ENCODE results near the gene TTC34. TPM values are rescaled to one million over a fixed set of nuclear protein-coding genes. Genes with fewer than 3 reads are reported as not detected.

Gene TTC34
- total RNA-seq, 1 experiment from 2014 or later, result 1.3 TPM

GRCh38 chr1:2791027-2791760 is 10.3 kb downstream of the TTC34 start:
- DNase-seq (ENCODE audit: low read depth, low spot score), result no peak
- H3K4me2 ChIP-seq (ENCODE audit: low read length), result no peak overlapping the region
- no peaks in the 10 kb centered on the region for H3K36me3 ChIP-seq (ENCODE audit: control insufficient read depth in 1 of 2, insufficient read depth in 2 of 2, low read length in 2 of 2)
- no peak overlapping the region for H3K9ac ChIP-seq (ENCODE audit: low read length)
- intact Hi-C loops (cut with micrococcal nuclease), result no loop called here
- no peak for ATAC-seq
- H3K27me3 ChIP-seq (ENCODE audit: insufficient read depth, low read length), result no peaks in the 10 kb centered on the region
- H4K20me1 ChIP-seq (ENCODE audit: insufficient read depth), result no peaks in the 10 kb centered on the region
- peaks cover 0 to 3% of the 10 kb centered on the region in 2 experiments; a peak in 1 of 4 replicates for H3K9me3 ChIP-seq (ENCODE audit: control insufficient read depth in 1 of 2, insufficient read depth in 1 of 2, low read depth in 1 of 2, low read length in 2 of 2)
- H3K4me3 ChIP-seq (replicated peaks in 1 of 2; ENCODE audit: low read depth in 1 of 2, low read length in 2 of 2), result no peak overlapping the region
- TF ChIP-seq MAX (IDR thresholded peaks at IDR 0.05) (no peak), POLR2A (IDR thresholded peaks at IDR 0.05; ENCODE audit: borderline replicate concordance, extremely low read depth, insufficient read depth, insufficient read length) (no peak), FOSL1 (IDR thresholded peaks at IDR 0.05; ENCODE audit: low read depth) (no peak), ATF3 (IDR thresholded peaks at IDR 0.05) (no peak)
- H3K27ac ChIP-seq (ENCODE audit: low read depth, low read length), result no peak overlapping the region
- H3K9me2 ChIP-seq (ENCODE audit: insufficient read depth), result no peaks in the 10 kb centered on the region
- BruUV-seq (replicated peaks), result no TSS peak
- POLR2A ChIA-PET, result no interaction called here
- no peak overlapping the region for H2AFZ ChIP-seq (ENCODE audit: low read depth, low read length, poor library complexity, severe bottlenecking)
- H3K79me2 ChIP-seq (ENCODE audit: insufficient read depth, low read length), result no peaks in the 10 kb centered on the region
- no peaks in the 10 kb centered on the region for H3K4me1 ChIP-seq (ENCODE audit: control insufficient read depth in 1 of 2, insufficient read depth in 2 of 2, low read length in 2 of 2)
- CTCF ChIA-PET, result no interaction called here
- RAD21 ChIA-PET (ENCODE audit: low non-redundant PET in 1 of 2, low total read pairs in 2 of 2, uncharacterized antibody in 2 of 2, unreplicated experiment in 2 of 2), result no interaction called here

GRCh38 chr1:2789986-2790581 is 11.4 kb downstream of the TTC34 start:
- H3K4me2 ChIP-seq (ENCODE audit: low read length), result no peak overlapping the region
- no peak for DNase-seq (ENCODE audit: low read depth, low spot score)
- no peaks in the 10 kb centered on the region for H3K36me3 ChIP-seq (ENCODE audit: control insufficient read depth in 1 of 2, insufficient read depth in 2 of 2, low read length in 2 of 2)
- no peaks in the 10 kb centered on the region for H3K4me1 ChIP-seq (ENCODE audit: control insufficient read depth in 1 of 2, insufficient read depth in 2 of 2, low read length in 2 of 2)
- no peak for ATAC-seq
- no peaks in the 10 kb centered on the region for H3K27me3 ChIP-seq (ENCODE audit: insufficient read depth, low read length)
- RAD21 ChIA-PET (ENCODE audit: low non-redundant PET in 1 of 2, low total read pairs in 2 of 2, uncharacterized antibody in 2 of 2, unreplicated experiment in 2 of 2), result no interaction called here
- H3K9ac ChIP-seq (ENCODE audit: low read length), result no peak overlapping the region
- no peak overlapping the region for H2AFZ ChIP-seq (ENCODE audit: low read depth, low read length, poor library complexity, severe bottlenecking)
- CTCF ChIA-PET, result no interaction called here
- H4K20me1 ChIP-seq (ENCODE audit: insufficient read depth), result no peaks in the 10 kb centered on the region
- peaks cover 0 to 3% of the 10 kb centered on the region in 2 experiments; a peak in 1 of 4 replicates for H3K9me3 ChIP-seq (ENCODE audit: control insufficient read depth in 1 of 2, insufficient read depth in 1 of 2, low read depth in 1 of 2, low read length in 2 of 2)
- H3K79me2 ChIP-seq (ENCODE audit: insufficient read depth, low read length), result no peaks in the 10 kb centered on the region
- POLR2A ChIA-PET, result no interaction called here
- intact Hi-C loops (cut with micrococcal nuclease), result no loop called here
- H3K9me2 ChIP-seq (ENCODE audit: insufficient read depth), result no peaks in the 10 kb centered on the region
- no peak overlapping the region for H3K4me3 ChIP-seq (replicated peaks in 1 of 2; ENCODE audit: low read depth in 1 of 2, low read length in 2 of 2)
- no TSS peak for BruUV-seq (replicated peaks)
- no peak overlapping the region for H3K27ac ChIP-seq (ENCODE audit: low read depth, low read length)
- no peak for TF ChIP-seq EGR1 (IDR thresholded peaks at IDR 0.05; ENCODE audit: low read depth)
- TF ChIP-seq ZNF274 (IDR thresholded peaks at IDR 0.05; ENCODE audit: low read depth, low read length), result no peak
- no peak for TF ChIP-seq RAD21 (IDR thresholded peaks at IDR 0.05; ENCODE audit: low read depth)
- no peak for TF ChIP-seq ATF3 (IDR thresholded peaks at IDR 0.05)
- TF ChIP-seq TCF7L2 (IDR thresholded peaks at IDR 0.05; ENCODE audit: borderline replicate concordance, extremely low read depth, insufficient read depth, insufficient read length), result no peak
- no peak for TF ChIP-seq EZH2 (IDR thresholded peaks at IDR 0.05)
- TF ChIP-seq YY1 (IDR thresholded peaks at IDR 0.05; ENCODE audit: extremely low read depth, insufficient replicate concordance, low read depth, low read length), result no peak
- no peak for TF ChIP-seq POLR2A (IDR thresholded peaks at IDR 0.05; ENCODE audit: borderline replicate concordance, extremely low read depth, insufficient read depth, insufficient read length)
- TF ChIP-seq REST (IDR thresholded peaks at IDR 0.05; ENCODE audit: low read depth), result no peak
- no peak for TF ChIP-seq FOSL1 (IDR thresholded peaks at IDR 0.05; ENCODE audit: low read depth)
- no peak for TF ChIP-seq CBX3 (IDR thresholded peaks at IDR 0.05; ENCODE audit: low read depth)
- no peak for TF ChIP-seq MAX (IDR thresholded peaks at IDR 0.05)
- TF ChIP-seq SRF (IDR thresholded peaks at IDR 0.05; ENCODE audit: low read depth), result no peak
